ENCODE results near the gene ALKBH2.

DNA sequence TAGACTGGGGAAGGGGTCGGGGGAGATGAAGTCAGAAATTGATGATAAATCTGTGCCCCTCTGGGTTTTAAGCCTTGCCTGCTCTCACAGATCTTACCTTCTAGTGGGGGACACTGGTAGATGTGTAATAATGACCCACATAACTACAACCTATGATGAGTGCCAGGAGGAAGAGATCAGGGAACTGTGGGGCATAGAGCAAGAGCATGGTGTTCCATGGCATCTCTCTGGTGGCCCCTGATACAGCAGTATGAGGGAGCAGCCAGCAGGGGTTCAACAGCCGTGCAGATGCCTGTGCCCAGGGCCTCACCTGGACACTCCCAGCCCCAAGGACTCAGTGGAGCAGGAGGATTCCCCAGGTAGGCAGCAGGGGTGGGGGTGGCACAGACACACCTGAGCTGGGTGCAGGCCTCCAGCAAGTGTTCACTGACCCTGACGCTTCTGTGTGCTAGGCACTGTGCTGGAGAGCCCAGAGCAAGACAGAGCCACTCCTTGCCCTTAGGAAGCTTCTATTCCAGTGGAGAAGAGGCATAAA, 28.1 kb upstream of the ALKBH2 start:
- TF ChIP-seq POLR2A (IDR thresholded peaks at IDR 0.05) (no peak), CTCF (IDR thresholded peaks at IDR 0.05) (no peak)

All from adrenal gland (tissue), 5 donors.